A549 (cell line): ENCODE data around the gene OVAAL. TPM values are rescaled to one million over a fixed set of nuclear protein-coding genes. Genes with fewer than 3 reads are reported as not detected.

Experiments
- ATAC-seq, 2 experiments: fragments of 200-7000 bp in 1 of 2; fragments of >200 bp in 1 of 2; cut with Nextera tagmentation in 1 of 2; cut with Tn5 transposase in 1 of 2; 3 replicates each; pipeline versions ENCODE4 v1.8.0 to v1.9.1; 2018 to 2020; ENCODE audit warnings: mild to moderate bottlenecking in 1 of 2, moderate library complexity in 1 of 2
- CTCF ChIA-PET: fragments of 300-600 bp; sonication (Branson Sonifier 250); formaldehyde crosslinking; extraction: SDS; loops from one replicate; lab custom pipeline; 2021; ENCODE audit warnings: antibody characterized with exemption, inconsistent platforms; lab: Yijun Ruan, JAX
- POLR2A ChIA-PET: fragments of 350-600 bp; formaldehyde crosslinking; extraction: SDS; loops from one replicate; lab custom pipeline; 2021; ENCODE audit warnings: antibody characterized with exemption, inconsistent platforms; lab: Yijun Ruan, JAX
- DNase-seq, 2 experiments: peaks; one replicate each; pipeline versions ENCODE4 v3.0.0 to v3.0.0-alpha.2; 2011 to 2016; ENCODE audit warnings: low read depth in 1 of 2, low spot score in 1 of 2
- FAIRE-seq: peaks from 2 replicates; lab custom pipeline; 2011; peaks lifted over from hg19 to GRCh38; lab: Jason Lieb, UNC
- H3K27ac ChIP-seq, 2 experiments: fragments of >200 bp; sonication (Bioruptor Twin); formaldehyde crosslinking; 3 replicates each; pipeline ENCODE4 v1.5.1; 2016 to 2017
- H3K4me1 ChIP-seq: fragments of >200 bp; sonication (Bioruptor Twin); formaldehyde crosslinking; 3 replicates; pipeline ENCODE4 v1.6.1; 2016
- H3K4me2 ChIP-seq: fragments of >200 bp; sonication (Bioruptor Twin); formaldehyde crosslinking; 3 replicates; pipeline ENCODE4 v1.6.1; 2016
- H3K4me3 ChIP-seq: fragments of >200 bp; sonication (Bioruptor Twin); formaldehyde crosslinking; 3 replicates; pipeline ENCODE4 v1.5.1; 2016
- H3K9me3 ChIP-seq: fragments of >200 bp; sonication (Bioruptor Twin); formaldehyde crosslinking; 3 replicates; pipeline ENCODE4 v1.6.1; 2016
- CBX2 ChIP-seq: fragments of 200-600 bp; sonication (generic); IDR thresholded peaks from 2 replicates; pipeline ENCODE4 v1.6.1; 2016; ENCODE audit warnings: low read depth, mild to moderate bottlenecking, borderline replicate concordance
- CBX8 ChIP-seq: fragments of 200-600 bp; sonication (generic); IDR thresholded peaks from 2 replicates; pipeline ENCODE4 v1.6.1; 2016
- CEBPB ChIP-seq, 2 experiments: fragments of >200 bp in 1 of 2; sonication (Bioruptor Twin) in 1 of 2; formaldehyde crosslinking in 1 of 2; IDR thresholded peaks; 2 replicates each; pipeline ENCODE4 v1.6.1; 2012 to 2016
- CHD4 ChIP-seq: fragments of 200-600 bp; sonication (generic); IDR thresholded peaks from 2 replicates; pipeline ENCODE4 v1.6.1; 2016; ENCODE audit warnings: antibody characterized with exemption, mild to moderate bottlenecking, borderline replicate concordance
- EHMT2 ChIP-seq: fragments of 200-600 bp; sonication (generic); IDR thresholded peaks from 2 replicates; pipeline ENCODE4 v1.6.1; 2016; ENCODE audit warnings: antibody characterized with exemption, low read depth, mild to moderate bottlenecking, moderate library complexity
- EP300 ChIP-seq, 2 experiments: fragments of >200 bp; sonication (Bioruptor Twin); formaldehyde crosslinking; IDR thresholded peaks; 2 replicates in 1 of 2; 3 replicates in 1 of 2; pipeline ENCODE4 v1.6.1; 2016 to 2017
- FOSB ChIP-seq: fragments of 250-450 bp; sonication (Bioruptor Pico); IDR thresholded peaks from 2 replicates; pipeline ENCODE4 v1.5.0; 2020; ENCODE audit warnings: mild to moderate bottlenecking, moderate library complexity
- HEYL ChIP-seq: fragments of 250-450 bp; sonication (Bioruptor Pico); IDR thresholded peaks from 2 replicates; pipeline ENCODE4 v1.8.0; 2021; ENCODE audit warnings: mild to moderate bottlenecking, moderate library complexity
- HMGXB4 ChIP-seq: fragments of 250-450 bp; sonication (Bioruptor Pico); IDR thresholded peaks from 2 replicates; pipeline ENCODE4 v1.5.0; 2021; ENCODE audit warnings: mild to moderate bottlenecking, moderate library complexity, borderline replicate concordance
- HOXB13 ChIP-seq: fragments of 250-450 bp; sonication (Bioruptor Pico); IDR thresholded peaks from 2 replicates; pipeline ENCODE4 v1.5.0; 2020; ENCODE audit warnings: low read depth, mild to moderate bottlenecking, moderate library complexity
- HOXB5 ChIP-seq: fragments of 250-450 bp; sonication (Bioruptor Pico); IDR thresholded peaks from 2 replicates; pipeline ENCODE4 v1.5.0; 2020; ENCODE audit warnings: mild to moderate bottlenecking, moderate library complexity
- JUN ChIP-seq, 2 experiments: fragments of >200 bp; sonication (Bioruptor Twin); formaldehyde crosslinking; IDR thresholded peaks; 2 replicates in 1 of 2; 3 replicates in 1 of 2; pipeline ENCODE4 v1.6.1; 2016 to 2017
- JUNB ChIP-seq: fragments of >200 bp; sonication (Bioruptor Twin); formaldehyde crosslinking; IDR thresholded peaks from 2 replicates; pipeline ENCODE4 v1.6.1; 2016
- KDM1A ChIP-seq: fragments of 200-600 bp; sonication (generic); IDR thresholded peaks from 2 replicates; pipeline ENCODE4 v1.6.1; 2016; ENCODE audit warnings: low read depth, mild to moderate bottlenecking
- MAX ChIP-seq: IDR thresholded peaks from 2 replicates; pipeline ENCODE4 v1.6.1; 2012
- MAZ ChIP-seq: fragments of 150-350 bp; IDR thresholded peaks from 2 replicates; pipeline ENCODE4 v1.6.1; 2014; ENCODE audit warnings: antibody characterized with exemption, low read depth, low read length, borderline replicate concordance
- MYC ChIP-seq: IDR thresholded peaks from 2 replicates; pipeline ENCODE4 v1.6.1; 2012; ENCODE audit warnings: mild to moderate bottlenecking, inconsistent platforms, low read length, improper control_type of control experiment, borderline replicate concordance
- NFE2L2 ChIP-seq: fragments of 150-350 bp; conservative IDR thresholded peaks from 2 replicates; pipeline ENCODE4 v1.6.1; 2014; ENCODE audit warnings: low read length
- NPAS2 ChIP-seq: fragments of 250-450 bp; sonication (Bioruptor Pico); IDR thresholded peaks from 2 replicates; pipeline ENCODE4 v1.8.0; 2022; ENCODE audit warnings: mild to moderate bottlenecking, moderate library complexity, borderline replicate concordance
- PBX3 ChIP-seq: IDR thresholded peaks from 2 replicates; pipeline ENCODE4 v1.6.1; 2012
- PHF8 ChIP-seq: fragments of 200-600 bp; sonication (generic); IDR thresholded peaks from 2 replicates; pipeline ENCODE4 v1.6.1; 2016; ENCODE audit warnings: low read depth, mild to moderate bottlenecking, antibody characterized with exemption, moderate library complexity, borderline replicate concordance
- POLR2A ChIP-seq: IDR thresholded peaks from 2 replicates; pipeline ENCODE4 v1.6.1; 2012; ENCODE audit warnings: mild to moderate bottlenecking, low read length
- RAD21 ChIP-seq, 2 experiments: fragments of >200 bp in 1 of 2; sonication (Bioruptor Twin) in 1 of 2; formaldehyde crosslinking in 1 of 2; IDR thresholded peaks in 1 of 2; conservative IDR thresholded peaks in 1 of 2; 2 replicates in 1 of 2; 3 replicates in 1 of 2; pipeline ENCODE4 v1.6.1; 2012 to 2018; ENCODE audit warnings: inconsistent platforms in 1 of 2
- RARB ChIP-seq: fragments of 250-450 bp; sonication (Bioruptor Pico); IDR thresholded peaks from 2 replicates; pipeline ENCODE4 v1.8.0; 2021; ENCODE audit warnings: mild to moderate bottlenecking, moderate library complexity
- SMC3 ChIP-seq: fragments of >200 bp; sonication (Bioruptor Twin); formaldehyde crosslinking; IDR thresholded peaks from 3 replicates; pipeline ENCODE4 v1.6.1; 2018; ENCODE audit warnings: inconsistent platforms
- TFCP2L1 ChIP-seq: fragments of 250-450 bp; sonication (Bioruptor Pico); IDR thresholded peaks from 2 replicates; pipeline ENCODE4 v1.5.0; 2021; ENCODE audit warnings: mild to moderate bottlenecking
- USF2 ChIP-seq: fragments of 450-650 bp; IDR thresholded peaks from 2 replicates; pipeline ENCODE4 v1.6.1; 2014; ENCODE audit warnings: antibody characterized with exemption
- ZC3H11A ChIP-seq: fragments of 450-650 bp; IDR thresholded peaks from 2 replicates; pipeline ENCODE4 v1.6.1; 2014; ENCODE audit warnings: antibody characterized with exemption, mild to moderate bottlenecking
- ZFP36 ChIP-seq: fragments of 450-650 bp; IDR thresholded peaks from 2 replicates; pipeline ENCODE4 v1.6.1; 2014; ENCODE audit warnings: borderline replicate concordance; ENCODE audit not compliant: partially characterized antibody
- ZNF302 ChIP-seq: fragments of 250-450 bp; sonication (Bioruptor Pico); IDR thresholded peaks from 2 replicates; pipeline ENCODE4 v1.9.0; 2021; ENCODE audit warnings: inconsistent platforms, mild to moderate bottlenecking, moderate library complexity
- ZSCAN20 ChIP-seq: fragments of 250-450 bp; sonication (Bioruptor Pico); IDR thresholded peaks from 2 replicates; pipeline ENCODE4 v1.8.0; 2022; ENCODE audit warnings: mild to moderate bottlenecking, moderate library complexity
- WGBS: methylation state at CpG from one replicate; pipeline ENCODE4 v1.1.6; 2017; ENCODE audit errors: missing lambda C conversion rate; 5-methylcytosine and 5-hydroxymethylcytosine counted together
- polyA plus RNA-seq, 4 experiments: library from polyadenylated mRNA; depleted of rRNA in 3 of 4; stranded (reverse); fragments of >200 nt; fragmentation: RNase III in 1 of 4; extraction: RNeasy Plus Mini Kit Qiagen cat#74134 plus additional on column Dnase treatment in 1 of 4; gene quantifications; 2 replicates in 3 of 4; 3 replicates in 1 of 4; pipeline ENCODE4 v1.2.3, GENCODE V29; 2011 to 2017

The OVAAL gene
- polyA plus RNA-seq, 2 of the 4 experiments (the other 2 are of a cell fraction), result 0.08 TPM; not detected in 1

GRCh38 chr1:180540697-180541594 is 17.8 kb upstream of the OVAAL start:
- CTCF ChIA-PET, result interaction anchor here (0.6 to 1.2 kb wide), 3 partner anchors 28 to 322 kb away, joined by 3 read pairs; no protein-coding TSS in a partner anchor
- WGBS, result 80% methylated on average over 14 of the region's 14 CpGs

GRCh38 chr1:180542113-180542837 is 16.5 kb upstream of the OVAAL start:
- Histone ChIP-seq H3K27ac (peak overlapping the region in 1 of 2 experiments; percentile 52; a peak in 4 of 6 replicates), H3K4me3 (no peak overlapping the region), H3K4me2 (no peak overlapping the region), H3K4me1 (peaks cover 8% of the 10 kb centered on the region; the same call in 2 of the 3 replicates), H3K9me3 (no peaks in the 10 kb centered on the region)
- DNase-seq (no peak), FAIRE-seq (no peak), ATAC-seq (no peak; a peak in 1 of 6 replicates)
- whole genome bisulfite sequencing, result 55% methylated on average over 9 of the region's 9 CpGs
- CTCF ChIA-PET, result interaction anchor here (1.0 kb wide), 1 partner anchor 258 kb away, joined by 4 read pairs; no protein-coding TSS in a partner anchor
- POLR2A ChIA-PET, result no interaction called here
- no peak for TF ChIP-seq HMGXB4 (CRISPR knock-in tag)
- no peak for TF ChIP-seq PBX3
- no peak for TF ChIP-seq MYC
- TF ChIP-seq CEBPB (IDR thresholded peaks at IDR 0.05), result no peak
- TF ChIP-seq MAX, result no peak
- TF ChIP-seq JUN (IDR thresholded peaks at IDR 0.05), result no peak
- no peak for TF ChIP-seq NPAS2 (CRISPR knock-in tag)
- no peak for TF ChIP-seq RAD21 (conservative IDR thresholded peaks at IDR 0.05 in 1 of 2, IDR thresholded peaks at IDR 0.05 in 1 of 2)
- no peak for TF ChIP-seq ZFP36
- TF ChIP-seq HOXB13 (CRISPR knock-in tag), result no peak
- no peak for TF ChIP-seq ZC3H11A
- TF ChIP-seq ZSCAN20 (CRISPR knock-in tag), result no peak
- no peak for TF ChIP-seq KDM1A
- no peak for TF ChIP-seq RARB (CRISPR knock-in tag)
- no peak for TF ChIP-seq CHD4
- TF ChIP-seq USF2, result no peak
- no peak for TF ChIP-seq POLR2A
- TF ChIP-seq EHMT2, result no peak

More at GRCh38 chr1:180540697-180541594, 17.8 kb upstream of the OVAAL start:
- TF ChIP-seq POLR2A, result no peak
- TF ChIP-seq MAZ, result no peak
- no peak for TF ChIP-seq TFCP2L1 (CRISPR knock-in tag)
- no peak for TF ChIP-seq SMC3
- no peak for TF ChIP-seq FOSB (CRISPR knock-in tag)
- TF ChIP-seq HOXB5 (CRISPR knock-in tag), result no peak
- TF ChIP-seq HEYL (CRISPR knock-in tag), result no peak
- TF ChIP-seq EP300 (IDR thresholded peaks at IDR 0.05), result no peak
- no peak for TF ChIP-seq NFE2L2
- no peak for TF ChIP-seq JUNB
- TF ChIP-seq MAX, result no peak
- no peak for TF ChIP-seq ZNF302
- no peak for TF ChIP-seq PHF8
- no peak for TF ChIP-seq CEBPB (IDR thresholded peaks at IDR 0.05)
- no peak for TF ChIP-seq RAD21 (conservative IDR thresholded peaks at IDR 0.05 in 1 of 2, IDR thresholded peaks at IDR 0.05 in 1 of 2)
- no peak for TF ChIP-seq RARB (CRISPR knock-in tag)
- TF ChIP-seq HOXB13 (CRISPR knock-in tag), result no peak
- TF ChIP-seq CBX2, result no peak
- no peak for TF ChIP-seq CBX8
- ATAC-seq (no peak), FAIRE-seq (no peak), DNase-seq (no peak)
- Histone ChIP-seq H3K4me3 (no peak overlapping the region), H3K4me1 (peaks cover 8% of the 10 kb centered on the region; the same call in 2 of the 3 replicates), H3K27ac (peak overlapping the region in 1 of 2 experiments; percentile 47; a peak in 1 of 6 replicates), H3K4me2 (no peak overlapping the region), H3K9me3 (no peaks in the 10 kb centered on the region)
- POLR2A ChIA-PET, result no interaction called here
